GM10266 (cell line): ENCODE data around the gene LIFR.

Source experiments
- DNase-seq: peaks from one replicate; pipeline ENCODE4 v3.0.0; 2012; ENCODE audit errors: extremely low spot score
- CTCF ChIP-seq: IDR thresholded peaks from 2 replicates; pipeline ENCODE4 v1.5.1; 2012; ENCODE audit warnings: mild to moderate bottlenecking, low read depth; ENCODE audit not compliant: control insufficient read depth, insufficient read depth; ENCODE audit errors: missing control alignments

The LIFR gene, protein sequence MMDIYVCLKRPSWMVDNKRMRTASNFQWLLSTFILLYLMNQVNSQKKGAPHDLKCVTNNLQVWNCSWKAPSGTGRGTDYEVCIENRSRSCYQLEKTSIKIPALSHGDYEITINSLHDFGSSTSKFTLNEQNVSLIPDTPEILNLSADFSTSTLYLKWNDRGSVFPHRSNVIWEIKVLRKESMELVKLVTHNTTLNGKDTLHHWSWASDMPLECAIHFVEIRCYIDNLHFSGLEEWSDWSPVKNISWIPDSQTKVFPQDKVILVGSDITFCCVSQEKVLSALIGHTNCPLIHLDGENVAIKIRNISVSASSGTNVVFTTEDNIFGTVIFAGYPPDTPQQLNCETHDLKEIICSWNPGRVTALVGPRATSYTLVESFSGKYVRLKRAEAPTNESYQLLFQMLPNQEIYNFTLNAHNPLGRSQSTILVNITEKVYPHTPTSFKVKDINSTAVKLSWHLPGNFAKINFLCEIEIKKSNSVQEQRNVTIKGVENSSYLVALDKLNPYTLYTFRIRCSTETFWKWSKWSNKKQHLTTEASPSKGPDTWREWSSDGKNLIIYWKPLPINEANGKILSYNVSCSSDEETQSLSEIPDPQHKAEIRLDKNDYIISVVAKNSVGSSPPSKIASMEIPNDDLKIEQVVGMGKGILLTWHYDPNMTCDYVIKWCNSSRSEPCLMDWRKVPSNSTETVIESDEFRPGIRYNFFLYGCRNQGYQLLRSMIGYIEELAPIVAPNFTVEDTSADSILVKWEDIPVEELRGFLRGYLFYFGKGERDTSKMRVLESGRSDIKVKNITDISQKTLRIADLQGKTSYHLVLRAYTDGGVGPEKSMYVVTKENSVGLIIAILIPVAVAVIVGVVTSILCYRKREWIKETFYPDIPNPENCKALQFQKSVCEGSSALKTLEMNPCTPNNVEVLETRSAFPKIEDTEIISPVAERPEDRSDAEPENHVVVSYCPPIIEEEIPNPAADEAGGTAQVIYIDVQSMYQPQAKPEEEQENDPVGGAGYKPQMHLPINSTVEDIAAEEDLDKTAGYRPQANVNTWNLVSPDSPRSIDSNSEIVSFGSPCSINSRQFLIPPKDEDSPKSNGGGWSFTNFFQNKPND

GRCh38 chr5:38556599-38557307 lies at the start of gene LIFR:
LIFR (minus strand) TSS chr5:38556646; CDS start chr5:38530647, 25,999 bp downstream.
- TF ChIP-seq CTCF, result no peak

GRCh38 chr5:38605610-38606009 lies 49.2 kb upstream of the LIFR start:
- no peak for DNase-seq
- TF ChIP-seq CTCF, result no peak

More at GRCh38 chr5:38556599-38557307, at the start of gene LIFR:
- peak; percentile 71 for DNase-seq

- TF ChIP-seq CTCF, result no peak
- DNase-seq, result no peak
Observed at GRCh38 chr5:38603691-38604090, 47.2 kb upstream of the LIFR start.

DNA sequence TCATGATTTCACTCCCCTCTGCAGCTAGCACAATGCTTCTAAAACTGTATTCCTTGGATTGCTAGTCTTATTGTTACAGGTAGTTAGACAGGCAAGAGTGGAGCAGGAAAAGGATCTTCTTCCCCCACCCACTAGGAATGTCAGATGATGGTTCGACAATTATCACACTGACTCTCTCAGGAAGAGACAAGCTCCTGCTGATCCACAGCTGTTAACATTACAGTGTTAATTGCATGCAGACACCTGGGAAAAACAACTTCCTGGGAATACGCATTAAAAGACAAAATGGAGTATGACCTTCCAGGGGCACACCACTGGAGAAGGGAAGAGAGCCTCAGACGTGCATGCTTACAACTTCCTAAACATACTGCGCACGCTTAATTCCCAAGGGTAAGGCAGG lies 46.2 kb upstream of the LIFR start:
- no peak for DNase-seq
- no peak for TF ChIP-seq CTCF

DNA sequence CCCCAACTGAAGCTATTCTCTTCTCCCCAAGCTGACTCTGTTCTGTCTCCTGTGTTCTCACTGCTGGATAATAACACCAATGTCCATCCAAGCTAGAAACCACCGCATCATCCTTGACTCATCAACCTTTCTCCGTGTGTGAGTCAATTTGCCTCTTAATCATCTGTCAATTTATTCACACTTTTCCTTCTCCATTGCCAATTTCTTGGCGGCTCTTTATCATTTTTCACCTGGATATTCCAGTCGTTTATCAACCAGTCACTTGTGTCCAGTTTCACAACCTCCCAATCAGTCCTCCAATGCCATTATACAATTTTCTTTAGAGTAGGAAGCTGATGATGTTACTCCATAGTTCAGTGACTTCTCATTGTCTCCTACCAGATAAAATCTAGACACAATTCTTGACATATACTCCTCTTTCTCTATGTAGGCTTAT lies 45.4 kb upstream of the LIFR start:
- no peak for TF ChIP-seq CTCF
- no peak for DNase-seq

GRCh38 chr5:38601133-38601862 lies 44.9 kb upstream of the LIFR start:
- TF ChIP-seq CTCF, result no peak
- no peak for DNase-seq
